Measurements from ENCODE around the gene NLRX1.
"Not testable (repeated sequence)": the region's sequence is repeated elsewhere in the genome, so short reads cannot be mapped to it uniquely, and the experiment has no call there.

The NLRX1 gene, protein sequence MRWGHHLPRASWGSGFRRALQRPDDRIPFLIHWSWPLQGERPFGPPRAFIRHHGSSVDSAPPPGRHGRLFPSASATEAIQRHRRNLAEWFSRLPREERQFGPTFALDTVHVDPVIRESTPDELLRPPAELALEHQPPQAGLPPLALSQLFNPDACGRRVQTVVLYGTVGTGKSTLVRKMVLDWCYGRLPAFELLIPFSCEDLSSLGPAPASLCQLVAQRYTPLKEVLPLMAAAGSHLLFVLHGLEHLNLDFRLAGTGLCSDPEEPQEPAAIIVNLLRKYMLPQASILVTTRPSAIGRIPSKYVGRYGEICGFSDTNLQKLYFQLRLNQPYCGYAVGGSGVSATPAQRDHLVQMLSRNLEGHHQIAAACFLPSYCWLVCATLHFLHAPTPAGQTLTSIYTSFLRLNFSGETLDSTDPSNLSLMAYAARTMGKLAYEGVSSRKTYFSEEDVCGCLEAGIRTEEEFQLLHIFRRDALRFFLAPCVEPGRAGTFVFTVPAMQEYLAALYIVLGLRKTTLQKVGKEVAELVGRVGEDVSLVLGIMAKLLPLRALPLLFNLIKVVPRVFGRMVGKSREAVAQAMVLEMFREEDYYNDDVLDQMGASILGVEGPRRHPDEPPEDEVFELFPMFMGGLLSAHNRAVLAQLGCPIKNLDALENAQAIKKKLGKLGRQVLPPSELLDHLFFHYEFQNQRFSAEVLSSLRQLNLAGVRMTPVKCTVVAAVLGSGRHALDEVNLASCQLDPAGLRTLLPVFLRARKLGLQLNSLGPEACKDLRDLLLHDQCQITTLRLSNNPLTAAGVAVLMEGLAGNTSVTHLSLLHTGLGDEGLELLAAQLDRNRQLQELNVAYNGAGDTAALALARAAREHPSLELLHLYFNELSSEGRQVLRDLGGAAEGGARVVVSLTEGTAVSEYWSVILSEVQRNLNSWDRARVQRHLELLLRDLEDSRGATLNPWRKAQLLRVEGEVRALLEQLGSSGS

DNA sequence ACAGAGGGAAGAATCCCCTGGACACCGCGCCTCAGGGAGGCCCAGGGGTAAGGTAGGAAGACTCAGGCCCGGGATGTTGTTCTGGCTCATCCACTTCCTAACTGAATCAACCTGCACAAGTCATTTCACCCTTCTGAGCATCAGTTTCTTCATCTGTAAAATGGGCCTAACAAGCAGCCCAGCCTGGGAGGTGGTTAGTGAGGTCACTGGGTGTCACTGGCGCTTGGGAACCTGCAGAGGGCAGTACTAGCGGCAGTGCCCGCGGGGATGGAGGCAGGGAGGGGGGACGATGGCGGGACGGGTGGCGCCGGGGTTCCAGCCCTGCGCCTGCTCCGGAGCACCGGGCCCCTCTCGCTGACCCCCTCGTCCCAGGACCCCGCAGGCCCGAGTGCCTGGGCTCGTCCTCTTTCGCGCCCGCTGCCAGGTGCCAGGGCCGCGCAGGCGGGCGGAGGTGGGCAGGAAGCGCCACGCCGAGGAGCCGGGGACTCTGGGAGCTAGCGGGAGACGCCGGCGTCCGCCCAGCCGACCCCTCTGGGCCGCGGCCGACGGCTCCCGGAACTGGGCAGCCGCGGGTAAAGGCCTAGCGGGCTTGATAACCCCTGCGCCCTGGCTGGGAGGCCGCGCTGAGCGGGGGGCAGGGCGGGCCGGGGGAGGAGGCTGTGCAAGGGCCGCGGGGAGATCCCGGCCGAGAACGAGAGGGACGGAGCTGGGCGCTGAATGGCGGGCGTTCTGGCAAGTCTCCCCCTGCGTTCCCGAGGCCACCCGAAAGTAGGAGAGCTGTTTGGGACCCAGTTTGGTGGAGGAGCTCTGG lies at the start of gene NLRX1:
NLRX1 (plus strand) TSS at position 255 of the 811 bp plus-strand sequence. CDS start 2,679 bp downstream, outside the sequence.
- DNase-seq (ENCODE audit: insufficient read length, low spot score) (peak; percentile 97), FAIRE-seq (peak; percentile 92)

DNA sequence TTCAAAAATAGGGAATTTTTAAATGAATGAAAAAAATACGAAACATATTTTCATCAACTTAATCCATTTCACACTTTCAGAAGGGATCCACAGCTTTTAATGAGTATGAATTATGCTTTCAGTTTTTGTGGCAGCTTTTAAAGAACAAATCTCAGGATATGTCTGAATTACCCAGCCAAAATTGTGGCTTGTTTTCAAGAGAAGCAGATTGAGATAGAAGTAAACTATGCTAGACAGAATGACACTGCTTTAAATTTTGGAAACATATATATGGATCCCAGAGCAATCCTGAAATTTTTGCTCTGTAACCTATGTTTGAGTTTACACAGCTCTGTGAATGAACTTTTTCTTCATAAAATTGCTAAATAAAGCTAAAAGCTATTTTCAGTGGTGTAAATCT lies 49.6 kb upstream of the NLRX1 start:
- DNase-seq (ENCODE audit: insufficient read length, low spot score) (no peak), FAIRE-seq (no peak)

GRCh38 chr11:119120639-119121007 lies 47.9 kb upstream of the NLRX1 start:
- FAIRE-seq = peak; percentile 18
- DNase-seq (ENCODE audit: insufficient read length, low spot score) = no peak

DNA sequence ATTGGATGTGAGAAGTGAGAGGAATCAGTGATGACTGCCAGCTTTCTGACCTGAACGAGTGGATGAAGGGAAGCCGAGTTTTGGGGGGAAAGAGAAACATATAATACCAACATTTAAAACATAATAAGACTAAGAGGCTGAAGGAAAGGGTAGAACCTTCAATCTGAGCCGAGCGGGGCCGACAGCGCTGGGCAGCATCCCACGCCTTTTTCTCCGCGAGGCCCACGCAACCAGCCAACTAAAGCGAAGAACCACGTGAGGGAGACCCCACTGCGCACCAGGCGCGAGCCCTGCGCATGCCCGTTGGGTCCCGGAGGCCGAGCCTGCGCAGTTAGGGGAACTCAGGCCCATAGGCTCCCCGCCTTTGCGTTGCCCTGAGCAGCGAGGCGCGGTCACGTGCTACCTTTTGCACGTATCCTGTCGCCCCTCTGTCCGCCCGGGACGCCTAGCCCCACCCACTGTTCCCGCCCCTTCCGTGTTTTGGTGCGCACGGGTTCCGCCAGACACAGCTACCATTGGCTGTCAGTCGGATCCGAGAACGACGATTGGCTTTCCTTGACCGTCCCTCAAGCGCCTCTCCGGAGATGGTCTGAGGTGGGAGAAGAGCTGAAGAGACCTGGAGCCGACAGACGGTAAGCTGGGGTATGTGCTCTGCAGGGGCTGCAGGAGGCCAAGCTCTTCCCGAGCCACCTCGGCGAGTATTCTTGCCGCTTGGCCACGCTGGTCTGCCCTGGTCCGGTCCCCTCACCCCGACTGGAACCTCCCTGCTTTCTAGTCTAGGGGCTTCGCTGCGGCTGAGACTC lies 47.3 kb upstream of the NLRX1 start, which contains the start of gene HINFP:
HINFP (plus strand) TSS at position 573 of the 803 bp plus-strand sequence. CDS start 5,365 bp downstream, outside the sequence.
- FAIRE-seq (peak; percentile 100), DNase-seq (ENCODE audit: insufficient read length, low spot score) (peak; percentile 94)

DNA sequence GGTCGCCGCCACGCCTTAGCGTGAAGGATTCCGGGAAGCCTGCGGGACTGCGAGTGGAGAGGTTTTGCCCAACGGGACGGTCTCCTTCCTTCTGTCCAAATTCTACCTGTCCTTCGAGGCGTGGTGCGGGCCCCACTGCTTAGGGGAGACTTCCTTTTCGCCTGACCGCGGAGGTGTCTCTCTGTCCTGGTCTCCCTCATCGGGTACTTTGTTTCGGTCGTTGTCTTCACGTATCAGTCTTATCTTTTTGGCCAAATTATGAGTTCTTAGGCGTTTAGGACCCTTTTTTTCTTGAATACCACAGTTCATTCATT lies 46.8 kb upstream of the NLRX1 start:
- no peak for FAIRE-seq
- DNase-seq (ENCODE audit: insufficient read length, low spot score) = no peak

- FAIRE-seq = no peak
These were observed 42.7 kb upstream of the NLRX1 start for GRCh38 chr11:119125821-119126220.

DNA sequence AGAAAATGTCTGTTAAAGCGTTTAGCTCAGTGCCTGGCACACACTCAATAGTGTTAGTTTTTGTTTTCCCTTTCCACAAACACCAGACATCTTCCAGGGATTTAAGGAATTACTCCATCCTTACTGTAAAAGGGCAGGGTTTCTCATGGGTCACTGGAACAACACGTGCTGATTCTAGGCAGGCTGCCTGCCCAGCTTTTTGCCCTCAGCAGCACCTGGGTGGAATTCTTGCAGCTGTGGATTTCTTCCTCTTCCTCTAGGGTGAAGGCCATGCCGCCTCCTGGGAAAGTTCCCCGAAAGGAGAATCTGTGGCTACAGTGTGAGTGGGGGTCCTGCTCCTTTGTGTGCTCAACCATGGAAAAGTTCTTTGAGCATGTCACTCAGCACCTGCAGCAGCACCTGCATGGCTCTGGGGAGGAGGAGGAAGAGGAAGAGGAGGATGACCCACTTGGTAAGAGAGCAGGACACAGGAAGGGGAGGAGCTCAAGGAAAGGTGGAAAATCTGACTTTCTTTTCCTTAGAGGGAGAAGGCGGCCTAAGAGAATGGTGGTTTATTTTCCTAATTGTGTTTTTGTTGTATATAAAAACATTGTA lies 41.8 kb upstream of the NLRX1 start:
- no peak for FAIRE-seq
- no peak for DNase-seq (ENCODE audit: insufficient read length, low spot score)

More at GRCh38 chr11:119125821-119126220, 42.7 kb upstream of the NLRX1 start:
- no peak for DNase-seq (ENCODE audit: insufficient read length, low spot score)

- DNase-seq (ENCODE audit: insufficient read length, low spot score) = no peak
- no peak for FAIRE-seq
These were observed 37.9 kb upstream of the NLRX1 start for GRCh38 chr11:119130662-119131061.

DNA sequence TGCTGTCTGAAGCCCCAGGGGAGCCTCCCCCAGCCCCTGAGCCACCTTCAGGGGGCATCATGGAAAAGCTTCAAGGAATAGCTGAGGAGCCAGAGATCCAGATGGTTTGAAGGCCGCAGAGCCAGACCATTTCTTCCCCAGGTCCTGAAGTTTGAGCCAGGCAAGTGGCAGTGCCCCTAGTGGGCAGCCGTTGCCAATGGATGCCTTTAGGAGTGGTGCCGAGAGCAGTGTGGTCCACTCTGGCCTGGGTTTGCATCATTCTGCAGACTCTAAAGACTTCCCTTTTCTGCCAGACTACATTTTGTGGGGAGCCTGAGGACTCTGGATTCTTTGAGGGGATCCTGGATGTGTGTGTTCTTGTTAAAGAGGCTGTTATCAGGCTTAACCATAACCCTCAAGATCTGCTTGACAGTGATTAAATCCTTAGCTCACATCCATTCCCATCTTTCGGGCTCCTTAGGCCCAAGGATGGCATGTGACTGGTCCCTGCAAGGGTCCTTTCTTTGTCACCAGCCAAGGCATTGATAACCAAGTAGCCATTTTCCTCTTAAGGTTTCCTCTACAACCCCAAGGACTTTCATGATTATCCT lies 34.0 kb upstream of the NLRX1 start:
- DNase-seq (ENCODE audit: insufficient read length, low spot score) (no peak), FAIRE-seq (no peak)

DNA sequence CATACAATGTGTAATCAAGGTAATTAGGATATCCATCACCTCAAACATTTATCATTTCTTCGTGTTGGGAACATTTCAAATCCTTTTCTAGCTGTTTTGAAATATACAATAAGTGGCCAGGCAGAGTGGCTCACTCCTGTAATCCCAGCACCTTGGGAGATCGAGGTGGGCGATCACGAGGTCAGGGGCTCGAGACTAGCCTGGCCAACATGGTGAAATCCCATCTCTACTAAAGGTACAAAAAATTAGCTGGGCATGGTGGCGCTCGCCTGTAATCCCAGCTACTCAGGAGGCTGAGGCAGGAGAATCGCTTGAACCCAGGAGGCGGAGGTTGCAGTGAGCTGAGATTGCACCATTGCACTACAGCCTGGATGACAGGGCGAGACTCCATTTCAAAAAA lies 29.2 kb upstream of the NLRX1 start:
- not testable (repeated sequence) for DNase-seq (ENCODE audit: insufficient read length, low spot score); FAIRE-seq

DNA sequence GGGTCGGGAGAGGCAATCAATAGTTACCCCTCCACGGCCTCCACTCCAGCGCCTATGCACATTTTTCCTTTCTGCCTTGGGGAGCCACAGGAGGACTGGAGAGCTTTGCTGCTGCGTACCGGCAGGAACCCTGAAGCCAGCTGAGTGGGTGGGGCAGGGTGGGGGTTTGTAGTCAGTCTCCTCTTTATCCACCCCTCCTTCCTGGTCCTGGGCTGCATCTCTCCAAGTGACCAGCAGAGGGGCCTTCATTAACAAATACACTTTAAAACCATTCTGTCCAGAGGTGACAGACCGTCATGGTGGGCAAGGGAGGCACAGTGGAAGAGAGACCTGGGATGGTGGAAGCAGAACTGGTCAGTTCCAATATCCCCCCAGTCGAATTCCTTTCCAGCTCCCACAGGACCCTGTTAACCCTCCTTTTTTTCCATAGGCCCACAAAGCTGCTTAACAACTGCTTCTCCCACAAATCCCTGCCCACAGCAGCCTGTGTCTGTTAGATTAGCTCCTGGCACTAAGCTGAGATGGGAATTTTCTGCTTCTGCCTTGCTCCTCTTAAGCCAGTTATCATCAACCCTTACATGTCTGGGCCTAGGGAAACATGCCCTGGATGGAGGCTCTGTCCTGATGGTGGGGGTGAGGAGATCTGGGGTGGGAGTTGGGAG lies 23.6 kb upstream of the NLRX1 start:
- DNase-seq (ENCODE audit: insufficient read length, low spot score) = peak; percentile 83
- FAIRE-seq = peak; percentile 21

GRCh38 chr11:119145551-119145950 lies 23.0 kb upstream of the NLRX1 start:
- DNase-seq (ENCODE audit: insufficient read length, low spot score) = no peak
- FAIRE-seq = no peak

DNA sequence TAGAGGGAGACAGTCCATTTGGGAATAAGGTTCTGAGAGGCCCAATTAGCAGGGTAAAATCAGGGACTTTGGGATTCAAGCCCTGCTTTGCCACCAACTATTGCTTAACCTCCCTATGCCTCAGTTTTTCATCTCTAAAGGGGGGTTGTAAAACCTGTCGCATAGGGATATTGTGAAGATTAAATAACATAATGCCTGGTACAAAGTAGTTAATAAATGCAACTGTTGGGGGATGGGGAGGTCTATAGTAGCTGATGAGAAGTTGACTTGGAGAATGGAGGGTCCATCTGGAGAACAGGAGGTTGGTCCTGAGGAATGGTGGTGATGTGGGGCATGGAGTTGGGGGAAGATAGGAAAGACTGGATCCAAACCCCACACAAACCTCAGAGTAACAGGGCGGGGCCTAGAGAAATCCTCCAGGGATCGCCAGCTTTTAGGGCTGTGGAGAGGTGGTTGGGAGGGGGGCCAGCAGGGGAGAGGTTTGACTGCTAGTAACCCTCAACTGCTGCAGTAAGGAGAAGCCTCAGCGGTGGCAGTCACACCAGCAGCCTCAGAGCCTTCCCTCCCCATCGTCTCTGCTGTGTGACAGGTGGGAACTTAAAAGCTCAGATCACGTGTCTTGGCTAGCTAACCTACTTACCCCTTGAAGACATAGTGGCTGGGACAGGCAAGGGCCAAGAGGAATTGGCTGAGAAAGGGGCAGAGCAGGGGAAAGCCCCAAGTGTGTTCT lies 20.8 kb upstream of the NLRX1 start:
- DNase-seq (ENCODE audit: insufficient read length, low spot score) (no peak), FAIRE-seq (no peak)

- DNase-seq (ENCODE audit: insufficient read length, low spot score) (no peak), FAIRE-seq (no peak)
These were observed 19.9 kb upstream of the NLRX1 start for GRCh38 chr11:119148720-119149017.

- DNase-seq (ENCODE audit: insufficient read length, low spot score) = no peak
- no peak for FAIRE-seq
These were observed 19.3 kb upstream of the NLRX1 start, which contains the start of gene ABCG4 for GRCh38 chr11:119149018-119149785. Gene ABCG4 (plus strand): TSS chr11:119149052. CDS start chr11:119149966, 914 bp downstream.

DNA sequence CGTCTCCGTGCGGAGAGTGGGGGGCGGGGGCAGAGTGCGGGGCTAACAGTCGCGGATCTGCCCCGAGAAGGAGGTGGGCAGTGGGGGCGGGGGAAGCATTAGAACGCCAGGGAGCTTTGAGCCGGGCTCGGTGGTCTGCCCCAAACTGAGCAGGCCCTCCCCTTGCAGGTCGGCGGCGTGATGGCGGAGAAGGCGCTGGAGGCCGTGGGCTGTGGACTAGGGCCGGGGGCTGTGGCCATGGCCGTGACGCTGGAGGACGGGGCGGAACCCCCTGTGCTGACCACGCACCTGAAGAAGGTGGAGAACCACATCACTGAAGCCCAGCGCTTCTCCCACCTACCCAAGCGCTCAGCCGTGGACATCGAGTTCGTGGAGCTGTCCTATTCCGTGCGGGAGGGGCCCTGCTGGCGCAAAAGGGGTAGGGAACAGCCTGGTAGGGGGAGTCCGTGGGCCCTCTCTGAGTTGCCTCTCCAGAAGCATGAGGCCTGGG lies 18.7 kb upstream of the NLRX1 start:
- FAIRE-seq = no peak
- no peak for DNase-seq (ENCODE audit: insufficient read length, low spot score)

GRCh38 chr11:119152043-119152442 lies 16.5 kb upstream of the NLRX1 start:
- no peak for DNase-seq (ENCODE audit: insufficient read length, low spot score)
- FAIRE-seq = no peak

All from GM19239 (cell line).